NOMO-1 treated with DMSO at 0.1 percent for 48 hours (cell line): ENCODE measurements around the gene RHOU.

ENCODE experiments used
- DNase-seq: peaks from one replicate; lab custom pipeline; 2025; ENCODE audit not compliant: unreplicated experiment; lab: John Stamatoyannopoulos, UW

The RHOU gene

GRCh38 chr1:228736844-228737445, 1.7 kb downstream of the RHOU start:
- DNase-seq: no peak

- DNase-seq: no peak
Observed at GRCh38 chr1:228737601-228738041, 2.3 kb downstream of the RHOU start.

- DNase-seq: no peak
Observed at GRCh38 chr1:228739826-228740225, 4.5 kb downstream of the RHOU start.

- DNase-seq: no peak
Observed at GRCh38 chr1:228740543-228741317, 5.5 kb downstream of the RHOU start.

GRCh38 chr1:228742281-228742860, 7.1 kb downstream of the RHOU start:
- DNase-seq: no peak

GRCh38 chr1:228743405-228743804, 8.1 kb downstream of the RHOU start:
- DNase-seq: no peak

GRCh38 chr1:228744356-228744755, 9.1 kb downstream of the RHOU start:
- no peak for DNase-seq

GRCh38 chr1:228744918-228745317, 9.6 kb downstream of the RHOU start:
- no peak for DNase-seq

GRCh38 chr1:228745497-228745896, 10.2 kb downstream of the RHOU start:
- no peak for DNase-seq

- DNase-seq: no peak
Observed at GRCh38 chr1:228747301-228747935, 12.1 kb downstream of the RHOU start.

- no peak for DNase-seq
Observed at GRCh38 chr1:228748029-228748428, 12.8 kb downstream of the RHOU start.

- DNase-seq: no peak
Observed at GRCh38 chr1:228748431-228748830, 13.2 kb downstream of the RHOU start.

- DNase-seq: no peak
Observed at GRCh38 chr1:228749765-228750164, 14.5 kb downstream of the RHOU start.

GRCh38 chr1:228750915-228751314, 15.6 kb downstream of the RHOU start:
- no peak for DNase-seq

GRCh38 chr1:228751360-228752098, 16.2 kb downstream of the RHOU start:
- peak; percentile 58 for DNase-seq

- no peak for DNase-seq
Observed at GRCh38 chr1:228752258-228752657, 17.0 kb downstream of the RHOU start.

- DNase-seq: no peak
Observed at GRCh38 chr1:228752675-228753265, 17.5 kb downstream of the RHOU start.

GRCh38 chr1:228753287-228753686, 18.0 kb downstream of the RHOU start:
- no peak for DNase-seq

GRCh38 chr1:228753786-228754360, 18.6 kb downstream of the RHOU start:
- DNase-seq: no peak

GRCh38 chr1:228754646-228755268, 19.5 kb downstream of the RHOU start:
- no peak for DNase-seq
